ENCODE measurements around the gene SELENOV. TPM values are rescaled to one million over a fixed set of nuclear protein-coding genes. Genes with fewer than 3 reads are reported as not detected.

Gene SELENOV
- total and polyA plus RNA-seq, 9 of the 15 experiments (the other 6 are each of a cell fraction or from before 2014, with no cell fraction given) = 0.04 to 0.09 (median 0.06) TPM; not detected in 4

DNA sequence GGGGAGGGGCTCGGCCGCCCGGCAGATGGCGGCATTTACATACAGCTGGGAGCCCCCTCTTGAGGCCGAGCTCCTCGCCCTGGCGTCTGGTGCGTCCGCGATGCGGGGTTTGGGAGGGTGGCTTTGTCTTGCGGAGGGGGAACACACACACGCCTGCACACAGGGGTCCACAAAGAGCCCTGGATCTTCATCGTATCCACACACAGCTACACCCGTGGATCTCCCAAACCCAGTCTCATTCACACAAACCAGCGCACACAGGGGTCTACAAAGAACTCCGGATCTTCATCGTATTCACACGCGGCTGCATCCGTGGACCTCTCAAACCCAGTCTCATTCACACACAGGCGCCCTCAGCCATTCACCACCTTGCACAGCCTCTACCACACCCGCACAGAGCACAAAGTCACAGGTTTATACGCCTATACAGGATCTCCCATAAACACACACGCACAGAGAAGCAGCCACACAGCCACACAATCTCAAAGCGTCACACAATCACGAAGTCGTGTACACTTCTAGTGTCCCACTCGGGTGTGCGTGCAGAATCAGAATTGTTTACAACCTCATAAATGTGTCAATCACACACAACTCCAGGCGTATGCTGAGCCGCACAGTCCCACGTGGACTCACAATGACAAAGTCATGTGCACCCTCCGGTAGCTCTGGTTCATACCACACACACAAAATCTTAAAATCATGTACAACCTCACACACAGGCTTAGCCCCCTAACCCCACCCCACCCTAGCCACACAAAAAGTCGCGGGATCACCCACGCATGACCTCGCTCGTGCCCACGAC lies 16.7 kb upstream of the SELENOV start (continued):
- TF ChIP-seq, protein P1, sequence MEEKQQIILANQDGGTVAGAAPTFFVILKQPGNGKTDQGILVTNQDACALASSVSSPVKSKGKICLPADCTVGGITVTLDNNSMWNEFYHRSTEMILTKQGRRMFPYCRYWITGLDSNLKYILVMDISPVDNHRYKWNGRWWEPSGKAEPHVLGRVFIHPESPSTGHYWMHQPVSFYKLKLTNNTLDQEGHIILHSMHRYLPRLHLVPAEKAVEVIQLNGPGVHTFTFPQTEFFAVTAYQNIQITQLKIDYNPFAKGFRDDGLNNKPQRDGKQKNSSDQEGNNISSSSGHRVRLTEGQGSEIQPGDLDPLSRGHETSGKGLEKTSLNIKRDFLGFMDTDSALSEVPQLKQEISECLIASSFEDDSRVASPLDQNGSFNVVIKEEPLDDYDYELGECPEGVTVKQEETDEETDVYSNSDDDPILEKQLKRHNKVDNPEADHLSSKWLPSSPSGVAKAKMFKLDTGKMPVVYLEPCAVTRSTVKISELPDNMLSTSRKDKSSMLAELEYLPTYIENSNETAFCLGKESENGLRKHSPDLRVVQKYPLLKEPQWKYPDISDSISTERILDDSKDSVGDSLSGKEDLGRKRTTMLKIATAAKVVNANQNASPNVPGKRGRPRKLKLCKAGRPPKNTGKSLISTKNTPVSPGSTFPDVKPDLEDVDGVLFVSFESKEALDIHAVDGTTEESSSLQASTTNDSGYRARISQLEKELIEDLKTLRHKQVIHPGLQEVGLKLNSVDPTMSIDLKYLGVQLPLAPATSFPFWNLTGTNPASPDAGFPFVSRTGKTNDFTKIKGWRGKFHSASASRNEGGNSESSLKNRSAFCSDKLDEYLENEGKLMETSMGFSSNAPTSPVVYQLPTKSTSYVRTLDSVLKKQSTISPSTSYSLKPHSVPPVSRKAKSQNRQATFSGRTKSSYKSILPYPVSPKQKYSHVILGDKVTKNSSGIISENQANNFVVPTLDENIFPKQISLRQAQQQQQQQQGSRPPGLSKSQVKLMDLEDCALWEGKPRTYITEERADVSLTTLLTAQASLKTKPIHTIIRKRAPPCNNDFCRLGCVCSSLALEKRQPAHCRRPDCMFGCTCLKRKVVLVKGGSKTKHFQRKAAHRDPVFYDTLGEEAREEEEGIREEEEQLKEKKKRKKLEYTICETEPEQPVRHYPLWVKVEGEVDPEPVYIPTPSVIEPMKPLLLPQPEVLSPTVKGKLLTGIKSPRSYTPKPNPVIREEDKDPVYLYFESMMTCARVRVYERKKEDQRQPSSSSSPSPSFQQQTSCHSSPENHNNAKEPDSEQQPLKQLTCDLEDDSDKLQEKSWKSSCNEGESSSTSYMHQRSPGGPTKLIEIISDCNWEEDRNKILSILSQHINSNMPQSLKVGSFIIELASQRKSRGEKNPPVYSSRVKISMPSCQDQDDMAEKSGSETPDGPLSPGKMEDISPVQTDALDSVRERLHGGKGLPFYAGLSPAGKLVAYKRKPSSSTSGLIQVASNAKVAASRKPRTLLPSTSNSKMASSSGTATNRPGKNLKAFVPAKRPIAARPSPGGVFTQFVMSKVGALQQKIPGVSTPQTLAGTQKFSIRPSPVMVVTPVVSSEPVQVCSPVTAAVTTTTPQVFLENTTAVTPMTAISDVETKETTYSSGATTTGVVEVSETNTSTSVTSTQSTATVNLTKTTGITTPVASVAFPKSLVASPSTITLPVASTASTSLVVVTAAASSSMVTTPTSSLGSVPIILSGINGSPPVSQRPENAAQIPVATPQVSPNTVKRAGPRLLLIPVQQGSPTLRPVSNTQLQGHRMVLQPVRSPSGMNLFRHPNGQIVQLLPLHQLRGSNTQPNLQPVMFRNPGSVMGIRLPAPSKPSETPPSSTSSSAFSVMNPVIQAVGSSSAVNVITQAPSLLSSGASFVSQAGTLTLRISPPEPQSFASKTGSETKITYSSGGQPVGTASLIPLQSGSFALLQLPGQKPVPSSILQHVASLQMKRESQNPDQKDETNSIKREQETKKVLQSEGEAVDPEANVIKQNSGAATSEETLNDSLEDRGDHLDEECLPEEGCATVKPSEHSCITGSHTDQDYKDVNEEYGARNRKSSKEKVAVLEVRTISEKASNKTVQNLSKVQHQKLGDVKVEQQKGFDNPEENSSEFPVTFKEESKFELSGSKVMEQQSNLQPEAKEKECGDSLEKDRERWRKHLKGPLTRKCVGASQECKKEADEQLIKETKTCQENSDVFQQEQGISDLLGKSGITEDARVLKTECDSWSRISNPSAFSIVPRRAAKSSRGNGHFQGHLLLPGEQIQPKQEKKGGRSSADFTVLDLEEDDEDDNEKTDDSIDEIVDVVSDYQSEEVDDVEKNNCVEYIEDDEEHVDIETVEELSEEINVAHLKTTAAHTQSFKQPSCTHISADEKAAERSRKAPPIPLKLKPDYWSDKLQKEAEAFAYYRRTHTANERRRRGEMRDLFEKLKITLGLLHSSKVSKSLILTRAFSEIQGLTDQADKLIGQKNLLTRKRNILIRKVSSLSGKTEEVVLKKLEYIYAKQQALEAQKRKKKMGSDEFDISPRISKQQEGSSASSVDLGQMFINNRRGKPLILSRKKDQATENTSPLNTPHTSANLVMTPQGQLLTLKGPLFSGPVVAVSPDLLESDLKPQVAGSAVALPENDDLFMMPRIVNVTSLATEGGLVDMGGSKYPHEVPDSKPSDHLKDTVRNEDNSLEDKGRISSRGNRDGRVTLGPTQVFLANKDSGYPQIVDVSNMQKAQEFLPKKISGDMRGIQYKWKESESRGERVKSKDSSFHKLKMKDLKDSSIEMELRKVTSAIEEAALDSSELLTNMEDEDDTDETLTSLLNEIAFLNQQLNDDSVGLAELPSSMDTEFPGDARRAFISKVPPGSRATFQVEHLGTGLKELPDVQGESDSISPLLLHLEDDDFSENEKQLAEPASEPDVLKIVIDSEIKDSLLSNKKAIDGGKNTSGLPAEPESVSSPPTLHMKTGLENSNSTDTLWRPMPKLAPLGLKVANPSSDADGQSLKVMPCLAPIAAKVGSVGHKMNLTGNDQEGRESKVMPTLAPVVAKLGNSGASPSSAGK (IDR thresholded peaks at IDR 0.05) = peak; percentile 89
- TF ChIP-seq MXI1 (IDR thresholded peaks at IDR 0.05; ENCODE audit: low read depth, low read length) (peak; percentile 19; the same call in 1 of the 2 replicates), XRCC5 (IDR thresholded peaks at IDR 0.05; ENCODE audit: low read depth, low read length) (no peak), ZNF766 (CRISPR knock-in tag; conservative IDR thresholded peaks at IDR 0.05) (no peak), NUFIP1 (IDR thresholded peaks at IDR 0.05; ENCODE audit: partially characterized antibody) (no peak), DPF2 (IDR thresholded peaks at IDR 0.05) (no peak), BMI1 (IDR thresholded peaks at IDR 0.05; ENCODE audit: low read length) (no peak), ZNF23 (CRISPR knock-in tag; IDR thresholded peaks at IDR 0.05) (no peak), MTA2 (IDR thresholded peaks at IDR 0.05; ENCODE audit: low read depth) (no peak), CHD2 (IDR thresholded peaks at IDR 0.05; ENCODE audit: low read depth, low read length) (peak; percentile 46; the same call in 1 of the 2 replicates), KLF1 (tag; IDR thresholded peaks at IDR 0.05) (no peak), ZNF408 (CRISPR knock-in tag; IDR thresholded peaks at IDR 0.05; ENCODE audit: low read depth) (no peak), ZFP1 (CRISPR knock-in tag; IDR thresholded peaks at IDR 0.05) (no peak), NFXL1 (CRISPR knock-in tag; IDR thresholded peaks at IDR 0.05) (no peak), HCFC1 (IDR thresholded peaks at IDR 0.05; ENCODE audit: low read depth, low read length) (no peak)
- TF ChIP-seq, protein P2, sequence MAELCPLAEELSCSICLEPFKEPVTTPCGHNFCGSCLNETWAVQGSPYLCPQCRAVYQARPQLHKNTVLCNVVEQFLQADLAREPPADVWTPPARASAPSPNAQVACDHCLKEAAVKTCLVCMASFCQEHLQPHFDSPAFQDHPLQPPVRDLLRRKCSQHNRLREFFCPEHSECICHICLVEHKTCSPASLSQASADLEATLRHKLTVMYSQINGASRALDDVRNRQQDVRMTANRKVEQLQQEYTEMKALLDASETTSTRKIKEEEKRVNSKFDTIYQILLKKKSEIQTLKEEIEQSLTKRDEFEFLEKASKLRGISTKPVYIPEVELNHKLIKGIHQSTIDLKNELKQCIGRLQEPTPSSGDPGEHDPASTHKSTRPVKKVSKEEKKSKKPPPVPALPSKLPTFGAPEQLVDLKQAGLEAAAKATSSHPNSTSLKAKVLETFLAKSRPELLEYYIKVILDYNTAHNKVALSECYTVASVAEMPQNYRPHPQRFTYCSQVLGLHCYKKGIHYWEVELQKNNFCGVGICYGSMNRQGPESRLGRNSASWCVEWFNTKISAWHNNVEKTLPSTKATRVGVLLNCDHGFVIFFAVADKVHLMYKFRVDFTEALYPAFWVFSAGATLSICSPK (IDR thresholded peaks at IDR 0.05; ENCODE audit: borderline replicate concordance) = no peak

Measured in K562 (cell line).